H9 (cell line): ENCODE results near the gene SERPINB13. TPM values are rescaled to one million over a fixed set of nuclear protein-coding genes. Genes with fewer than 3 reads are reported as not detected.

Source experiments
- DNase-seq: peaks from one replicate; pipeline ENCODE4 v3.0.0-alpha.2; 2017
- H2AFZ ChIP-seq: one replicate; pipeline ENCODE4 v1.6.1; 2013; ENCODE audit warnings: mild to moderate bottlenecking, low read length, control low read depth, moderate library complexity
- H2AK5ac ChIP-seq: 2 replicates; pipeline ENCODE4 v1.6.1; 2013; ENCODE audit warnings: low read length, control low read depth, mixed read lengths; ENCODE audit not compliant: insufficient read length
- H2BK120ac ChIP-seq: one replicate; pipeline ENCODE4 v1.6.1; 2013; ENCODE audit warnings: low read depth, mild to moderate bottlenecking, low read length, control low read depth, inconsistent platforms; ENCODE audit not compliant: poor library complexity, severe bottlenecking
- H2BK12ac ChIP-seq: 2 replicates; pipeline ENCODE4 v1.6.1; 2013; ENCODE audit warnings: low read length, control low read depth, mixed read lengths, low read depth; ENCODE audit not compliant: insufficient read length
- H2BK15ac ChIP-seq: 2 replicates; pipeline ENCODE4 v1.6.1; 2013; ENCODE audit warnings: low read depth, low read length, control low read depth
- H2BK20ac ChIP-seq: one replicate; pipeline ENCODE4 v1.6.1; 2013; ENCODE audit warnings: low read depth, mild to moderate bottlenecking, low read length, control low read depth, inconsistent platforms; ENCODE audit not compliant: poor library complexity, severe bottlenecking
- H2BK5ac ChIP-seq: 2 replicates; pipeline ENCODE4 v1.6.1; 2013; ENCODE audit warnings: low read length, control low read depth, mixed read lengths; ENCODE audit not compliant: insufficient read length
- H3K14ac ChIP-seq: 2 replicates; pipeline ENCODE4 v1.6.1; 2013; ENCODE audit warnings: low read length, control low read depth; ENCODE audit not compliant: insufficient read depth
- H3K18ac ChIP-seq: 2 replicates; pipeline ENCODE4 v1.6.1; 2013; ENCODE audit warnings: low read depth, mild to moderate bottlenecking, mixed read lengths, low read length, control low read depth; ENCODE audit not compliant: insufficient read length
- H3K23ac ChIP-seq: 2 replicates; pipeline ENCODE4 v1.6.1; 2013; ENCODE audit warnings: low read length, control low read depth, mixed read lengths, low read depth; ENCODE audit not compliant: insufficient read length
- H3K23me2 ChIP-seq: 2 replicates; pipeline ENCODE4 v1.6.1; 2013; ENCODE audit warnings: low read depth, mild to moderate bottlenecking, mixed read lengths, low read length, control low read depth; ENCODE audit not compliant: insufficient read length, poor library complexity, severe bottlenecking
- H3K27ac ChIP-seq: 2 replicates; pipeline ENCODE4 v1.5.1; 2013; ENCODE audit warnings: low read length, control low read depth, mixed read lengths, low read depth; ENCODE audit not compliant: insufficient read length
- H3K27me3 ChIP-seq: 2 replicates; pipeline ENCODE4 v1.6.1; 2013; ENCODE audit warnings: low read length, control low read depth, inconsistent platforms; ENCODE audit not compliant: insufficient read depth
- H3K4ac ChIP-seq: 2 replicates; pipeline ENCODE4 v1.6.1; 2013; ENCODE audit warnings: low read depth, mild to moderate bottlenecking, control low read depth, inconsistent platforms, low read length, moderate library complexity
- H3K4me1 ChIP-seq: 2 replicates; pipeline ENCODE4 v1.6.1; 2013; ENCODE audit warnings: low read length, control low read depth, inconsistent platforms; ENCODE audit not compliant: insufficient read depth
- H3K4me2 ChIP-seq: 2 replicates; pipeline ENCODE4 v1.6.1; 2013; ENCODE audit warnings: low read length, control low read depth, mixed read lengths; ENCODE audit not compliant: insufficient read length, insufficient read depth
- H3K56ac ChIP-seq: 2 replicates; pipeline ENCODE4 v1.6.1; 2013; ENCODE audit warnings: low read depth, mild to moderate bottlenecking, mixed read lengths, low read length, control low read depth; ENCODE audit not compliant: insufficient read length
- H3K79me1 ChIP-seq: 2 replicates; pipeline ENCODE4 v1.6.1; 2013; ENCODE audit warnings: low read depth, mild to moderate bottlenecking, moderate library complexity, low read length, control low read depth, inconsistent platforms; ENCODE audit not compliant: insufficient read depth, poor library complexity, severe bottlenecking
- H3K79me2 ChIP-seq: 2 replicates; pipeline ENCODE4 v1.6.1; 2013; ENCODE audit warnings: low read length, control low read depth, inconsistent platforms; ENCODE audit not compliant: insufficient read depth
- H3K9ac ChIP-seq: 2 replicates; pipeline ENCODE4 v1.6.1; 2013; ENCODE audit warnings: low read length, control low read depth, mixed read lengths; ENCODE audit not compliant: insufficient read length; ENCODE audit errors: extremely low read depth
- H3K9me3 ChIP-seq: one replicate; pipeline ENCODE4 v1.6.1; 2013; ENCODE audit warnings: low read depth, low read length, inconsistent platforms; ENCODE audit not compliant: control insufficient read depth
- H3T11ph ChIP-seq: one replicate; pipeline ENCODE4 v1.6.1; 2013; ENCODE audit warnings: mild to moderate bottlenecking, low read length, control low read depth, inconsistent platforms
- H4K20me1 ChIP-seq: one replicate; pipeline ENCODE4 v1.6.1; 2013; ENCODE audit not compliant: control insufficient read depth, insufficient read length, insufficient read depth
- H4K5ac ChIP-seq: 2 replicates; pipeline ENCODE4 v1.6.1; 2013; ENCODE audit warnings: low read depth, mild to moderate bottlenecking, mixed read lengths, low read length, control low read depth; ENCODE audit not compliant: insufficient read length
- H4K8ac ChIP-seq: replicated peaks from 2 replicates; pipeline ENCODE4 v1.6.1; 2013; ENCODE audit warnings: low read length, control low read depth, mixed read lengths, low read depth; ENCODE audit not compliant: insufficient read length
- H4K91ac ChIP-seq: 2 replicates; pipeline ENCODE4 v1.6.1; 2013; ENCODE audit warnings: low read depth, mild to moderate bottlenecking, moderate library complexity, mixed read lengths, low read length, control low read depth; ENCODE audit not compliant: insufficient read length
- H3K27ac Mint-ChIP-seq, 3 experiments: 2 replicates in 2 of 3; 3 replicates in 1 of 3; pipeline ENCODE4 v1.8.0; 2020 to 2021; ENCODE audit warnings: mixed read lengths in 3 of 3, mild to moderate bottlenecking in 1 of 3, moderate library complexity in 1 of 3
- H3K27me3 Mint-ChIP-seq: 2 replicates; pipeline ENCODE4 v1.8.0; 2021; ENCODE audit warnings: low read depth, mild to moderate bottlenecking, moderate library complexity, mixed read lengths
- H3K36me3 Mint-ChIP-seq, 3 experiments: 2 replicates in 2 of 3; 3 replicates in 1 of 3; pipeline ENCODE4 v1.8.0; 2020 to 2021; ENCODE audit warnings: low read depth in 3 of 3, mixed read lengths in 3 of 3; ENCODE audit not compliant: insufficient read depth in 1 of 3
- H3K4me1 Mint-ChIP-seq, 2 experiments: 2 replicates each; pipeline ENCODE4 v1.8.0; 2020; ENCODE audit warnings: mixed read lengths in 2 of 2
- H3K4me3 Mint-ChIP-seq, 2 experiments: 2 replicates in 1 of 2; 3 replicates in 1 of 2; pipeline ENCODE4 v1.8.0; 2020 to 2021; ENCODE audit warnings: mild to moderate bottlenecking in 2 of 2, mixed read lengths in 2 of 2, moderate library complexity in 1 of 2
- H3K9me3 Mint-ChIP-seq, 2 experiments: 2 replicates in 1 of 2; 3 replicates in 1 of 2; pipeline ENCODE4 v1.8.0; 2020; ENCODE audit warnings: mild to moderate bottlenecking in 2 of 2, mixed read lengths in 2 of 2, moderate library complexity in 1 of 2
- WGBS: extraction: QIAGEN DNeasy Blood & Tissue Kit; methylation state at CpG from one replicate; pipeline ENCODE4 v1.1.7; 2013; ENCODE audit warnings: missing lambda C conversion rate, low lambda C conversion rate, mixed read lengths; ENCODE audit not compliant: insufficient read length; ENCODE audit errors: extremely low coverage; 5-methylcytosine and 5-hydroxymethylcytosine counted together
- total RNA-seq: library from RNA; stranded (reverse); gene quantifications from 2 replicates; pipeline ENCODE4 v1.2.1, GENCODE V29; 2021
- TF ChIP-seq, protein P1 (sequence below): fragments of 200-600 bp; sonication (generic); conservative IDR thresholded peaks from 3 replicates; pipeline ENCODE4 v1.8.0; 2021; ENCODE audit warnings: antibody characterized with exemption, mild to moderate bottlenecking

Gene SERPINB13
- total RNA-seq, 1 experiment from 2014 or later = not detected

DNA sequence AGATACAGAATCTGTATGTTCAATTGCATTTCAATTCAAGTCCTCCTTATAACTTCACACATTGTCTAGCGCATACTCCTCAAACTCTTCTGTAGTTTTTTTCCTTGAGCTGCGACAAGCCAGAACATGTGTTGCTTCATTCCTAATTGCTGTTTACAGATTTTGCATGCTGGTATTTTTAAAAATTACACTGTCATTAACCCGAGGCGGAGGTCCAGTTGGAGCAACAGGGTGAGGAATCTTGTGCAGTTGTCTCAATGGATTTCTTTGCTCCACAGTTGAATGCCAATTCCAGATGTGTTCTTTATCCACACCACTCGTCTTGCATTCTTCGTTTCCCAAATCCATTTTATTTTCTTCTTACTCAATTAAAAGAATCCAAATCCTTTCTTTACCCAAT lies 16.4 kb upstream of the SERPINB13 start:
- Histone ChIP-seq H3K9me3 (no peaks in the 10 kb centered on the region), H3K23me2 (no peaks in the 10 kb centered on the region), H3K4ac (no peak overlapping the region), H2BK5ac (no peak overlapping the region), H2BK12ac (no peak overlapping the region), H3K79me1 (no peaks in the 10 kb centered on the region), H3K27me3 (no peaks in the 10 kb centered on the region), H4K8ac (no peak overlapping the region), H3K23ac (no peak overlapping the region), H3K18ac (no peak overlapping the region), H3K4me2 (no peak overlapping the region), H2BK15ac (no peak overlapping the region), H3K9ac (no peak overlapping the region), H2BK20ac (no peak overlapping the region), H3K56ac (no peak overlapping the region), H3T11ph (no peak overlapping the region), H2AFZ (no peak overlapping the region), H2BK120ac (no peak overlapping the region), H2AK5ac (no peak overlapping the region), H3K79me2 (no peaks in the 10 kb centered on the region), H4K20me1 (no peaks in the 10 kb centered on the region), H3K27ac (no peak overlapping the region), H4K5ac (no peak overlapping the region), H4K91ac (no peak overlapping the region), H3K14ac (no peak overlapping the region), H3K4me1 (no peaks in the 10 kb centered on the region)
- H3K4me3 Mint-ChIP-seq = no peak overlapping the region
- no peak overlapping the region for H3K27ac Mint-ChIP-seq
- no peak for DNase-seq
- no peaks in the 10 kb centered on the region; a peak in 1 of 7 replicates for H3K36me3 Mint-ChIP-seq
- TF ChIP-seq, protein P1, sequence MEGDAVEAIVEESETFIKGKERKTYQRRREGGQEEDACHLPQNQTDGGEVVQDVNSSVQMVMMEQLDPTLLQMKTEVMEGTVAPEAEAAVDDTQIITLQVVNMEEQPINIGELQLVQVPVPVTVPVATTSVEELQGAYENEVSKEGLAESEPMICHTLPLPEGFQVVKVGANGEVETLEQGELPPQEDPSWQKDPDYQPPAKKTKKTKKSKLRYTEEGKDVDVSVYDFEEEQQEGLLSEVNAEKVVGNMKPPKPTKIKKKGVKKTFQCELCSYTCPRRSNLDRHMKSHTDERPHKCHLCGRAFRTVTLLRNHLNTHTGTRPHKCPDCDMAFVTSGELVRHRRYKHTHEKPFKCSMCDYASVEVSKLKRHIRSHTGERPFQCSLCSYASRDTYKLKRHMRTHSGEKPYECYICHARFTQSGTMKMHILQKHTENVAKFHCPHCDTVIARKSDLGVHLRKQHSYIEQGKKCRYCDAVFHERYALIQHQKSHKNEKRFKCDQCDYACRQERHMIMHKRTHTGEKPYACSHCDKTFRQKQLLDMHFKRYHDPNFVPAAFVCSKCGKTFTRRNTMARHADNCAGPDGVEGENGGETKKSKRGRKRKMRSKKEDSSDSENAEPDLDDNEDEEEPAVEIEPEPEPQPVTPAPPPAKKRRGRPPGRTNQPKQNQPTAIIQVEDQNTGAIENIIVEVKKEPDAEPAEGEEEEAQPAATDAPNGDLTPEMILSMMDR = no peak
- peaks cover 2 to 3% of the 10 kb centered on the region in 2 experiments; a peak in 1 of 4 replicates for H3K4me1 Mint-ChIP-seq
- 100% methylated on average over 2 of the region's 6 CpGs for WGBS
- no peaks in the 10 kb centered on the region; the same call in 1 of the 2 replicates for H3K27me3 Mint-ChIP-seq
- H3K9me3 Mint-ChIP-seq = no peaks in the 10 kb centered on the region
